ENCODE measurements around the gene TXNRD3.

The TXNRD3 gene

DNA sequence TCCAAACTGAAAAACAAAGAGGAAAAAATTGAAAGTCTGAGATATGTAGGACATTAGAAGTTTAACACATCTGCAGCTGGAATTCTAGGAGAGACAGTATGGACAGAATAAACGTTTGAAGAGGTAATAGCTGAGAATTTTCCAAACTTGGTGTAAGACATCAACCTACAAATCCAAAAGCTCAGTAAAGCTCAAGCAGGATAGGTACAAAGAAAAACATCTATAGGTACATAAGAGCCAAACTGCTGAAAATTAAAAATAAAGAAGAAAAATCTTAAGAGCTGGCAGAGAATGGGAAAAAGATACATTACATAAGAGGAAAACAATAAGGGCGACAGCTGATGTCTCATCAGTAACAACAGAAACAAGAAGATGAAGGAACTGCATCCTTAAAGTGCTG is 73.4 kb downstream of the TXNRD3 start:
- no peak for DNase-seq

DNA sequence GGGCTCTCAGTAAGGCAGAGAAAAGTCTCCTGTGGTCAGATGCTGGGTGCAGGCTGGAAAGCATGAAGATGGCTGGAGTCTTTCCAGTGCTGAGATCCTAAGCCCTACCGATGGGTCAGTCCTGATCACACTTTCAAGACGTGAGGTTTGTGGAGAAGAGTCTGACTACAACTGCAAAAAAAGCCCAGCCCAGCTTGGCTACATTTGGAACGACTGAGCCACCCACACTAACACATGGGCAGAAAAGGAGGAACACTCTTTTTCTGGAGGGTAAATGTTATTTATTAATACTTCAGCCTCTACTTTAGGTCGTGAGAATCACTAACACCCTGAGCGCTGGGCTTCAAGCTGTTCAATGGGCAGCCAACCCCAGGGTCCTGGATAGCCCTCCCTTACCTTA is 74.2 kb downstream of the TXNRD3 start:
- DNase-seq: no peak

DNA sequence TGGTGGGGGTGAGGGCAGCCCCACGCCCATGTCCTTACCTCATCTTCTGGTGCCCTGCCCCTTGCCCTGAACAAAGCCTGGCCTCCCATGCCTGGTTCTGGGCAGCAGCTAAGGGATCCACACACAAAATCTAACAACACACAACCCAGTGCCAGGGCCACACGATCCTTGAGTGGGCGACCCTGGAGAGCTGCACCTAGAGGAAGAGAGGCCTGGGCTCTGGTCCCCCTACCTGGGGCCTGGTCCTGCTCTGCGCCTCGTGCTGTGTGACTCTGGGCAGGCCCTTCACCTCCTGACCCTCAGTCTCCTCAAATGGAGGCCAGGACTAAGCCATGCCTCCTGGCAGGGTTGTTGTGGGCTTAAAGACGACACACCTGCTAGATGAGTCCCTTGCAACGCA is 76.2 kb downstream of the TXNRD3 start:
- no peak for DNase-seq

DNA sequence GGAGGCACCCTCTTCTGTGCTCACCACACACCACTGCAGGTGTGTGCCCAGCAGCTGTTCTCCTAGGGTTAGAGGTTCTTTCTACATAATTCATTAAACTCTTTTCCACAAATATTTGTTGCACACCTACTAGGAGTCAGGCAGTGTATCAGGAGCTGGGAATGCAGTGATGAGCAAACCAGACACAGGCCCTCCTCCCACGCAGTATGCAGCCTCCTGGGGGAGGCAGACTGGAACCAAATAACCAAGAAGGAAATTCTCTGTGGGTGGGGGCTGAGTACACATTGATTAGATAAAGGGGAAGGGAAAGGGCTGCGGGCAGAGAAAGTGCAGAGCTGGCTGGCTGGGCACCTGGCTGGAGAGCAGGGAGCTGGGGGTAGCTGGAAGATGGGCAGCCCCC is 77.7 kb downstream of the TXNRD3 start:
- DNase-seq: no peak

DNA sequence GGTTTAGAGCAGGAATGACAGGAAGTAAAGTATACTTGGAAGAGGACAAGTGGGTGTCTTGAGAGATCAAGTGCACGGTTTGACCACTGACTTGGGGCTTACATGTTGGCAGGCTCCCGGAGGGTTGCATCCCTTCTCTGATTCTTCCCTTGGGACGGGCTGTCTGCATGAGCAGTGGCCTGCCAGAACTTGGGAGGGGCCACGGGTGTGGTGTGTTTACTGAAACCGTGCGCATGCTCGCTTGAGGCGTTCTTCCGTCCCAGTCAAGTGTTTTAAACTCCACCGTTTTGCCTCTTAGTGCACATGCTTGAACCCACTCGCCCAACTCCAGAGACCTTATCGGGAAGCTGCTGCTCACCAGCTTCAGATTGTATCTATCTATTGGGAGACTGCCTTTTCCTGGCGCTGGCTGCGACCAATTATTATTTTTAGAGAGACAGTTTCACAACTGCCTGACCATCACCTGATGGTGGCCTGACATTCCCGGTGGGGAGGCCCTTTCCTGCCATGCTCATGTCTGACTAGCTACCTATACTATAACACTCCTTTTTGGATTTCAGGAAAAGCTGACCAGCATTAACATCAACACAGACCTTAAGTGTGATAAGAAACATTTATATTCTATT is 81.3 kb downstream of the TXNRD3 start:
- peak; percentile 47 for DNase-seq

DNA sequence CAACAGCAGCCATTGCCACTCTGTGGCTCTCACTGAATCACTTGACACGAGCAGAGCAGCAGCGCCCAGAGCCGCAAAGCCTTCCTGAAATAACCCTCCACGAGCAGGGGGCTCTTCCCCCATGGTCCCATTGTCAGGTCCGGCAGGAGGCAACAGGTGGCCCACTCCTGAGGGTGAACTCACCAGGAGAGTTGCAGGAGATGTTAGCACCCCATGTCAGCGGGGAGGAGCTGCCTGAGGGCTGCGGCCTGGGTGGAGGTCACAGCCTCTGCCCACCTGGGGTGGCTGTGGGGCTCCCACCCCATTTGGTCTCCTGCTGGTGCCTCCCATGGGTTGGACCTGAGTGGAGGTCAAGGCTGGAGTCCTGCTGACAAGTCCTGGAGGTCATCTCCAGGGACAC is 83.8 kb downstream of the TXNRD3 start:
- no peak for DNase-seq

DNA sequence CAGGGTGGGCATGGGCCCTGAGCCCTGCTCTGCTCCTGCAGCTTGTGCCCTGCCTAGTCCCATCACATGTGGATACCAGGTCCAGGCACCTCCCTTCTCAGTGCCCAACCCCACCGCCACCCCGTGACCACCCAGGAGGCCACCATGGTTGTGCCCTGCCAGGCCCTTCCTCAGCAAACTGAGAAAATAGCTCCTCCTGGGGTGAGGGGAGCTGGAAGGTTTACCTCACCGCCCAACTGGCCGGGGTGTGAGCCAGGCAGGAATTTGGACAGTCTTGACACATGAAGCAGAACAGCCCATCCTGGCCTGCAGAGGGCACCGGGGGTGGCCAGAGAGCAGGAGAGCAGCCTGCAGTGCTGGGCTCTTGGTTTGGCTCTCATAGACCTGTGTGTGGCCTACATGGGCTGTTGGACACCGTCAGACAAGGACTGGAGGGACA is 84.8 kb downstream of the TXNRD3 start:
- DNase-seq: no peak

DNA sequence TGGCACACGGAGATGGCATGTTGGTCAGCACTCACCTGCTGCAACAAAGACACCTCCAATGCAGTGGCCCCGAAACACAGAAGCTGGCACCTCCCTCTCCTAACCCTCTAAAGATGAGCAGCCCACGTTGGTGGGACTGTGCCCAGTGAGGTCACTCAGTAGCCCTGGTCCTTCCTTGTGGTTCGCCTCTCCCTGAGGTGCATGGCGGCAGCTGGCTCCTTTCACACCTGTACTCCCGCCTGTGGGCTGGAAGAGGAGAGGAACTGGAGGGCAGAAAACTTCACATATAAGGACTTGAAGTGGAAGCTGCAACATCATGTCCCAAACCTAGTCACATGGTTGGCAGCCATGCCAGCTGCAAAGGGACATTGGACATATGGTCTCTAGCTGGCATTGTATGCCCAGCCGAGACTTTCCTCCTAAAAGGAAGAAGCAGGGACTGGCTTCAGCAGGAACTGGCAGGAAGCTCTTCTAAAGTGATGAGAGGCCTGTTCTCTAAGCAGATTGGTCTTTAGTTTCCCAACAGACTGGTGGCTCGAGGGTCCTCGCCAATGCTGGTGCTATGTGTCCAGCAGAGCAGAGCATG is 85.4 kb downstream of the TXNRD3 start:
- no peak for DNase-seq

DNA sequence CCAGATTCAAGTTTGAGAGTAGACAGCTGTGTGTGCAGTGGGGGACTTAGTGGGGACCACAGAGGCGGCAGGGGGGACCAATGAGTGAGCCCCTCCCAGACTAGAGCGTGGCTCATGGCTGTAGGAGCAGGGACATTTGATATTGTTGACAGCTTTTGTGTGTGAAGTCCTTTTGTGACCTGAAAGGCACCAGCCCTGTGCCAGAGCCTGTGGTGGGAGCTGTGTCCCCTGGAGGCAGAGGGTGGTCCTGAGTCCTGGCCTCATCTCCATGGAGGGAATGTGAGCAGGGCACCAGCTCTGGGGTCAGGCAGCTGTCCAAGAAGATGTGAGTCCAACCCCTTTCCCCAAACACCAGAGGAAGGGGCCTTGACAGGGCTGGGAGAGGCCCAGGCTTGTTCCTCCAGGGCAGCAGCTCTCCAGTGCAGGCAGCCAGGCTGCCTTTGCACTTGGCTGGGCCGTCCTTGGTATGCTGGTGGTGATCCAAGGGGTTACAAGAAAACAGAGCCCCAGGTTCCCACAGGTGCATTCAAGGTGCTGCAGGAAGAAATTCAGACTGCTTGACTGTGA is 86.1 kb downstream of the TXNRD3 start:
- DNase-seq: no peak

DNA sequence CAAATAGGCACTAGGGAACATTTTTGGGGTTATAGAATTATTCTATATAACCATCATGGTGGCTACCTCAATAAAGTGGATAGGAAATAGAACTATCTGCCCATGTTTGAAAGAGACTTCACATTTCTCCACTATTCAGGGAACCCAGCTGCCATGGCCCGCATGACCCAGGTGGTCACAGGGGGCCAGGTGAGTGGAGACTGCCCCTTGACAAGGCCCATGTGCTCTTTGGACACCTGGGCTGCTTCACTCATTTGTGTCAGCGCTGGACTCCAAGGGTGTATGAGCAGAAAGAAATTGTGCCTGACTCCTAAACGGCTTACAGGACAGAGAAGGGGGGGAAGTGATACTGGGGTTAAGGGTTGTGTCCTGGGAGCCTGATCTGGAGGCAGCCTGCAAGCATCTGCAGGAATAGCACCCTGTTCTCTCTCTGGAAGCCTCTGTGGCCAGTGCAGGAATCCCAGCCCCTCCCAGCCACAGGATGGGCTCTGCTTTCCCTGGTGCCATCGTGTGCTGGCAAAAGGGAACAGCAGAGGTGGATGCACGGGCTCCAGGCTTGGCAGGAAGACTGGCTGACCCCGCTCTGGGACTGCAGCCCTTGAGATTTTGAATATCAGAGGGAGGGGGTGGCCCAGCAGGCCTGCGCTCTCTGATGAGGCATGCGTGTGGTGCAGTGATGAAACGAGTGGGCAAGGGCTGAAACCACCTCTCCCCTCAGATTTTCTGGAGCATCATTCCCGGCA is 87.1 kb downstream of the TXNRD3 start:
- peak; percentile 9 for DNase-seq

DNA sequence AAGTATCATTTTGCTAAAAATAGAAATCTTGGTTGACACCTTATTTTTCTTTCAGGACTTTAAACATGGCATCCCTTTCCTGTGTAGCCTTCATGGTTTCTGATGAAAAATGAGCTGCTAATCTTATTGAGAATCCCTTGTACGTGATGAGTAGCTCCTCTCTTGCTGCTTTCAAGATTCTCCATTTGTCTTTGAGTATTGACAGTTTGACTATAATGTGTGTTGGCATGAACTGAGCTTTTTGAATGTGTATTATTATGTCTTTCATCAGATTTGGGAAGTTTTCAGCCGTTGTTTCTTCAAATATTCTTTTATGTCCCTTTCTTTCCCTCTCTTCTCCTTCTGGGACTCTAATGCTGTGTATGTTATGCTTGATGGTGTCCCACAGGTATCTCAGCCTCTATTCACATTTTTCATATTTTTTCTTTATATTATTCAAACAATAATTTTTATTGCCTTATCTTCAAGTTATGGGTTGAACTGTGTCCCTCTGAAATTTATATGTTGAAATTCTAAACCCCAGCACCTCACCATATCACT is 92.1 kb downstream of the TXNRD3 start:
- DNase-seq: no peak

DNA sequence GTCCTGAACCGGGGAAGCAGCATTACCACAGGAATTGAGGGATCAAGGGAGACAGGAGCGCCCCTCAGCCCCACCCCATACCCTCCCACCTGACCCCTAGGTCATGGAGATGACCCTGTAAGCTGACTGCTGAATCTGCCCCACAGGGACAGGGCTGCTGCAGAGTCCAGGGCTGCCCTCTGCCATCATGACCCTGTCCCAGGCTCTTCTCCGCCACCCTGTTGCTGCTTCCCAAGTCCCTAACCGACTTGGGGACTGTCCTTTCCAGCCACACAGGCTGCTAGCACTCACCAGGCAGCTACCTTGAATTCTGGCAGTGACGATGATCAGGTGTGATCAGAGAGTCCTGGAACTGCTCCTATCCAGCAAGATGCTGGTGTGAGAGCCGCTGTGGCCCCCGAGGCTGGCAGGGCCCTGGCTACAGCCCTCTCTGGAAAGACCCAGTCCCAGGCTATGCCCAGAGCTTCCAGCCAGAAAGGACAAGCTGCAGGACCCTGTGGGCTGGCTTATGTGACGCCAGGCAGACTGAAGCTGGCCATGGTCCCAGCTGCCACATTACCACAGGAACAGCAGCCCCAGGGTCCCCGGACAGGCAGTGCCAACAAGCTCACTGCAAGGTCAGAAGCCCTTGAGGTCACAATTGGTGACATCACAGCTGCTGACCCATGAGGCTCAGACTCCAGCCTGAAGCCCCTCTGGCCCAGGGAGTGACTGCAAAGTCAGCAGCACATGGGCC is 96.4 kb downstream of the TXNRD3 start, which contains the start of gene C3orf22:
Gene C3orf22, minus strand, starts transcription at position 597 of the 736 bp plus-strand sequence. CDS start 5,542 bp downstream, outside the sequence.
- DNase-seq: no peak

DNA sequence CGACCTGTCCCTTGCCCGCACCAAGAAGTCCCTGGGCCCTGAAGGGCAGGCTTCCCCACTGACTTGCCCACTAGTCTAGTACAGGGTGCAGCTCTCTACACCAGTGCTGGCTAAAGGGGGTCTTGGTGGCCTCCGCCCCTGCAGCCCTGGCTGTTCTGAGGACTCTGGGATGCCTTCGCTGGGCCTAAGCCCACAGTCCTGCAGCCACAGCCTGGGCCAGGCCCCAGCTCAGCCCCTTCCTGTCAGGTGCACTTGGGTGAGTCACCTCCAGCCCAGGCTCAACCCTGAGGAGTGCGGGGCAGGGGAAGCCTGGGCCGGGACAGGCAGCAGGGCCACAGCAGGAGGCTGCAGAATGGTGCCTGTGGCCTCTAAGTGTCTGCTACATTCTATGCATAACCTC is 97.2 kb downstream of the TXNRD3 start:
- no peak for DNase-seq

DNA sequence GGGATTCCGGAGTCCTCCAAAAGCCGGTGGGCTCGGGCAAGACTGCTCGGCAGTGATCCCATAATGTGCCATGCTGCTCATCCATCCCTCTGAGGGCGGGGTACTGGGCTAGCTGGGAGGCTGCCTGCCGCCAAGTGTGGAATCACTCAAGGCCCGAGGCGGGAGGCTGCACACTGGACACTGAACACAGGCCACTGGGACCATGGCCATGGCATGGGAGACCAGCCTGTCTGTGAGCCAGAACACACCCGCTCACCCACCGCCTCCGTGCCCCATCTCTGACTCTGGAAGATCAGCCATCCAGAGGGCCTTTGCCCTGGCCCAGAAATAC is 97.5 kb downstream of the TXNRD3 start:
- no peak for DNase-seq
